PC-3 (cell line): Measurements from ENCODE around the gene MEI4. TPM values are rescaled to one million over a fixed set of nuclear protein-coding genes. Genes with fewer than 3 reads are reported as not detected.

Experiments
- ATAC-seq: fragments of 200-7000 bp; cut with Tn5 transposase; 2 replicates; pipeline ENCODE4 v1.9.1; 2020; ENCODE audit warnings: mild to moderate bottlenecking, moderate library complexity
- BruUV-seq: library from RNA; stranded (reverse); fragments of 400-500 nt; replicated peaks from 2 replicates; lab custom pipeline; 2021; lab: Mats Ljungman, UMichigan
- CTCF ChIA-PET: fragments of 300-600 bp; sonication (Branson Sonifier 250); formaldehyde crosslinking; loops from one replicate; lab custom pipeline; 2022; ENCODE audit warnings: antibody characterized with exemption; lab: Charles Lee
- POLR2A ChIA-PET: fragments of 300-600 bp; sonication (Branson Sonifier 250); formaldehyde crosslinking; loops from one replicate; lab custom pipeline; 2022; ENCODE audit warnings: antibody characterized with exemption; ENCODE audit not compliant: unreplicated experiment; lab: Charles Lee
- DNase-seq: peaks from one replicate; pipeline ENCODE4 v3.0.0-alpha.2; 2015
- H2AFZ ChIP-seq: fragments of 300-600 bp; sonication (generic); 2 replicates; pipeline ENCODE4 v1.6.0; 2016; ENCODE audit warnings: antibody characterized with exemption, low read length
- H3F3A ChIP-seq: fragments of 300-600 bp; sonication (generic); one replicate; pipeline ENCODE4 v1.6.0; 2017; ENCODE audit warnings: antibody characterized with exemption, low read length, control low read depth, mild to moderate bottlenecking; ENCODE audit not compliant: unreplicated experiment
- H3K27ac ChIP-seq: fragments of 300-600 bp; sonication (generic); 2 replicates; pipeline ENCODE4 v1.5.1; 2016; ENCODE audit warnings: mild to moderate bottlenecking, low read length
- H3K27me3 ChIP-seq: fragments of 300-600 bp; sonication (generic); 2 replicates; pipeline ENCODE4 v1.6.1; 2016; ENCODE audit warnings: low read length, mixed read lengths
- H3K36me3 ChIP-seq: fragments of 300-600 bp; sonication (generic); 2 replicates; pipeline ENCODE4 v1.6.1; 2016; ENCODE audit warnings: low read depth, mixed run types, low read length, mixed read lengths
- H3K4me1 ChIP-seq: fragments of 300-600 bp; sonication (generic); 2 replicates; pipeline ENCODE4 v1.5.1; 2016; ENCODE audit warnings: low read length; ENCODE audit not compliant: insufficient read depth
- H3K4me2 ChIP-seq: fragments of 300-600 bp; sonication (generic); 2 replicates; pipeline ENCODE4 v1.6.0; 2016; ENCODE audit warnings: low read length
- H3K4me3 ChIP-seq: fragments of 300-600 bp; sonication (generic); 2 replicates; pipeline ENCODE4 v1.5.1; 2016; ENCODE audit warnings: mild to moderate bottlenecking, low read length, mixed read lengths
- H3K79me2 ChIP-seq: fragments of 300-600 bp; sonication (generic); 2 replicates; pipeline ENCODE4 v1.6.1; 2017; ENCODE audit warnings: low read length, mixed read lengths
- H3K9ac ChIP-seq: fragments of 300-600 bp; sonication (generic); 2 replicates; pipeline ENCODE4 v1.6.0; 2016; ENCODE audit warnings: mild to moderate bottlenecking, low read length
- H3K9me2 ChIP-seq: fragments of 300-600 bp; sonication (generic); replicated peaks from 2 replicates; pipeline ENCODE4 v1.6.1; 2016; ENCODE audit warnings: mixed run types, low read length, mixed read lengths
- H3K9me3 ChIP-seq: fragments of 300-600 bp; sonication (generic); 2 replicates; pipeline ENCODE4 v1.6.1; 2016; ENCODE audit warnings: low read length, mixed read lengths
- H4K20me1 ChIP-seq: fragments of 300-600 bp; sonication (generic); 2 replicates; pipeline ENCODE4 v1.6.1; 2016; ENCODE audit warnings: low read length, mixed read lengths
- CTCF ChIP-seq: fragments of 300-600 bp; sonication (generic); conservative IDR thresholded peaks from 2 replicates; pipeline ENCODE4 v1.5.1; 2017; ENCODE audit warnings: antibody characterized with exemption, low read depth, mild to moderate bottlenecking, low read length
- EZH2 ChIP-seq: fragments of 300-600 bp; sonication (generic); IDR thresholded peaks from one replicate; pipeline ENCODE4 v1.6.1; 2017; ENCODE audit warnings: antibody characterized with exemption, mild to moderate bottlenecking, low read length; ENCODE audit not compliant: unreplicated experiment
- EZH2phosphoT487 ChIP-seq: fragments of 300-600 bp; sonication (generic); IDR thresholded peaks from 2 replicates; pipeline ENCODE4 v1.6.1; 2018; ENCODE audit warnings: mild to moderate bottlenecking, antibody characterized with exemption, low read length, borderline replicate concordance
- intact Hi-C: fragments of 100-400 bp; cut with micrococcal nuclease; formaldehyde crosslinking; loops from 2 replicates; pipeline ENCODE4 v1.9.0; 2023
- total RNA-seq: library from RNA; depleted of rRNA; stranded (reverse); fragments of >200 nt; gene quantifications from 2 replicates; pipeline ENCODE4 v1.2.3, GENCODE V29; 2014

The MEI4 gene
- total RNA-seq, 1 experiment from 2014 or later = not detected

GRCh38 chr6:77837034-77837784 lies 184.4 kb downstream of the MEI4 start:
- POLR2A ChIA-PET = no interaction called here
- Histone ChIP-seq H3K79me2 (no peaks in the 10 kb centered on the region), H4K20me1 (no peaks in the 10 kb centered on the region), H3K9me2 (no peaks in the 10 kb centered on the region), H3K27ac (no peak overlapping the region), H3K27me3 (no peaks in the 10 kb centered on the region), H3K36me3 (no peaks in the 10 kb centered on the region), H3K4me1 (no peaks in the 10 kb centered on the region), H3K4me3 (no peak overlapping the region), H2AFZ (no peak overlapping the region), H3F3A (no peaks in the 10 kb centered on the region), H3K4me2 (no peak overlapping the region), H3K9ac (no peak overlapping the region), H3K9me3 (no peaks in the 10 kb centered on the region)
- intact Hi-C loops = no loop called here
- ATAC-seq = no peak
- CTCF ChIA-PET = no interaction called here
- BruUV-seq = no TSS peak
- no peak for DNase-seq
- TF ChIP-seq EZH2 (no peak), CTCF (no peak), EZH2phosphoT487 (no peak)

GRCh38 chr6:77839292-77839691 lies 186.5 kb downstream of the MEI4 start:
- CTCF ChIA-PET = no interaction called here
- no peak overlapping the region for H3K4me2 ChIP-seq
- H4K20me1 ChIP-seq = no peaks in the 10 kb centered on the region
- intact Hi-C loops = no loop called here
- H3K9me2 ChIP-seq = no peaks in the 10 kb centered on the region
- ATAC-seq = no peak
- H3K36me3 ChIP-seq = no peaks in the 10 kb centered on the region
- H2AFZ ChIP-seq = no peak overlapping the region
- no peak overlapping the region for H3K27ac ChIP-seq
- BruUV-seq = no TSS peak
- TF ChIP-seq EZH2 = no peak
- no peak for TF ChIP-seq EZH2phosphoT487
- no peak for TF ChIP-seq CTCF
- H3K4me1 ChIP-seq = no peaks in the 10 kb centered on the region
- no peak for DNase-seq
- H3K9me3 ChIP-seq = no peaks in the 10 kb centered on the region
- no peaks in the 10 kb centered on the region for H3K27me3 ChIP-seq
- POLR2A ChIA-PET = no interaction called here
- H3K9ac ChIP-seq = no peak overlapping the region
- no peak overlapping the region for H3K4me3 ChIP-seq
- no peaks in the 10 kb centered on the region for H3K79me2 ChIP-seq
- no peaks in the 10 kb centered on the region for H3F3A ChIP-seq

- Histone ChIP-seq H4K20me1 (no peaks in the 10 kb centered on the region), H3K9ac (no peak overlapping the region), H2AFZ (no peak overlapping the region), H3F3A (no peaks in the 10 kb centered on the region), H3K36me3 (no peaks in the 10 kb centered on the region), H3K4me2 (no peak overlapping the region), H3K79me2 (no peaks in the 10 kb centered on the region), H3K27ac (no peak overlapping the region), H3K4me1 (no peaks in the 10 kb centered on the region), H3K9me2 (no peaks in the 10 kb centered on the region), H3K9me3 (no peaks in the 10 kb centered on the region), H3K27me3 (no peaks in the 10 kb centered on the region), H3K4me3 (no peak overlapping the region)
- intact Hi-C loops = no loop called here
- POLR2A ChIA-PET = no interaction called here
- ATAC-seq (no peak), DNase-seq (no peak)
- BruUV-seq = no TSS peak
- TF ChIP-seq EZH2 (no peak), EZH2phosphoT487 (no peak), CTCF (no peak)
- CTCF ChIA-PET = no interaction called here
These were observed 192.0 kb downstream of the MEI4 start for GRCh38 chr6:77844822-77845221.
